Measurements from ENCODE around the gene PDSS2. TPM values are rescaled to one million over a fixed set of nuclear protein-coding genes. Genes with fewer than 3 reads are reported as not detected.
A peak's percentile ranks its signal among the peaks of the same experiment; 100 is the strongest.
"Not testable (repeated sequence)": the region's sequence is repeated elsewhere in the genome, so short reads cannot be mapped to it uniquely, and the experiment has no call there.

PDSS2 gene
- total RNA-seq, 6 experiments from 2014 or later, result 13.3 to 16.9 (median 14.6) TPM

DNA sequence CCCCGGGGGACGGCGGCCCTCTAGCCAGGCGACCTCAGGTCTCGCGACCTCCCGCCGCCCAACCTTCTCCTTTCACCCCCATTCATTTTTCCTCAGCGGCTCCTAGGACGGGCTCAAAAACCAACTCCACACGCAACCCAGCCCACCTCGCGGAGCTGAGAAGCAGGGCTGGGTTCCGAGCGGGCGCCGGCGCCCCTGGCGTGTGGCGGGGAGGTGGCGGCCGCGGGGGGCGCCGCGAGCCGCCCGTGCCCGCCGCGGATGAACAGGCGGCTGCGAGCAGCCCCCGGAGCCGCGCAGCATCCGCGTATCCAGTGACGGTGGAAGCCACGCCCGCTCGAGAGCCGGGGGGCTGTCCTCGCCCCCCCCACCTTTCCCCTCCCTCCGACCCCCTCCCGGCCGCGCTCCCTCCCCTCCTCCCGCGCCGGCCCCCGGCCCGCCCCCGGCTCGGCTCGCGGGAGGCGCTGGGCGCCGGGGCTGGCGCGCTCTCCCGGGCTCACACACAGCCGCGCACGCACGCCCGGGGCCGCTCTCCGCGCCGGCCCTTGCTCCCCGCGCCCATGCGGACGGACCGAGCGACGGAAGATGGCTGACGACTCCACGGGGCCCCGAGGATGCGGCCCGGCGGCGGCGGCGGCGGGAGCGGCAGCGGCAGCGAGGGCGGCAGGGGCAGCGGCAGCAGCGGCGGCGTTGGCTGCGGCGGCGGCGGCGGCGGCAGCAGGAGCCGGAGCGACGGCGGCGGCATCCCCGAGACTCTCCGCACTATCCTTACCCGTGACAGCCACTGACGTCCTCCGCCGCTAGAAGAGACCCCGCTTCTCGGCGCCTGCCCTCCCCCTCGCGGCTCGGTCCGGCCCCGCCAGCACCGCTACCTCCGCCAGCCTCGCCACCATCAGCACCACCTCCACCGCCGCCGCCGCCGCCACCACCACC is 30.5 kb upstream of the PDSS2 start, which contains the start of gene SOBP:
Gene SOBP (plus strand): TSS at position 482 of the 930 bp plus-strand sequence. CDS start 500 bp downstream, outside the sequence.
- TF ChIP-seq CTCF (IDR thresholded peaks at IDR 0.05), result no peak
- Mint-ChIP-seq H3K9me3 (no peaks in the 10 kb centered on the region), H3K4me1 (ENCODE audit: low read depth) (peaks cover 14% of the 10 kb centered on the region), H3K27ac (no peak within 1 kb of the TSS), H3K27me3 (ENCODE audit: insufficient read depth) (peaks cover 39% of the 10 kb centered on the region), H3K4me3 (peak within 1 kb of the TSS; percentile 88), H3K36me3 (ENCODE audit: low read depth) (no peaks in the 10 kb centered on the region)
- no peak for DNase-seq

GRCh38 chr6:107488875-107489635 is 29.7 kb upstream of the PDSS2 start:
- Mint-ChIP-seq H3K4me1 (ENCODE audit: low read depth) (peaks cover 14% of the 10 kb centered on the region), H3K9me3 (no peaks in the 10 kb centered on the region), H3K27me3 (ENCODE audit: insufficient read depth) (peaks cover 38% of the 10 kb centered on the region), H3K4me3 (peak overlapping the region; percentile 88), H3K27ac (no peak overlapping the region), H3K36me3 (ENCODE audit: low read depth) (no peaks in the 10 kb centered on the region)
- no peak for DNase-seq
- no peak for TF ChIP-seq CTCF (IDR thresholded peaks at IDR 0.05)

DNA sequence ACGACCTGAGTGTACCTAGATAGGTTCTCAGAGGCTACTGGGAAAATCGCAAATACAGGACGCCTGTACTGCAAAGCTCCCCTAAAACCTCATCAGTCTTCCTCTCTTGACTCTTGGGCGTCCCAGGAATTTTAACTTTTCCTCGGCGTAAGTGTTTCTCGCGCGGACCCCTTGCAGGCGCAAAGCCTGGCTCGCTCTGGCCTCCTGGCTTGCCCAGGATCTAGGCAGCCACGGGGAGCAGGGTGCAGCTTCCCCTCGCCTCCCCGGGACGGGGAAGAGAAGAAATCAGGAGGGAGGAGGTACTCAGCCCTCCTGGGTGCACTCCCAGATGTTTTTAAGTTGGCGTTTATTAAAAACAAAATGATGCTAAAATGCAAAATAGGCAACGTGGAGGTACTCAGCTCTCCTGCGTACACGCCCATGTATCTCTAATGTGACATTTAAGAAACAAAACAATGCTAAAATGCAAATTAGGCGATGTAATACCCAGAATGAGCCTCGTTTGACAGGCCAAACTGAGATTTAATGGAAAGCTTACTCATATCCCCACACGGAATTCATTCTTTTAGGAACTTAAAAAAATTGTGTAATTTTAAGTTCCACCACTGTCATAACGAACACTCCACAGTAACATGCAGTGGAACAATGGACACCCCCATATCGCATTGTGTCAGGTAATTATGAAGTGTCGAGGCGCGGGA is 29.0 kb upstream of the PDSS2 start:
- H3K27me3 Mint-ChIP-seq (ENCODE audit: insufficient read depth), result peaks cover 38% of the 10 kb centered on the region
- H3K9me3 Mint-ChIP-seq, result no peaks in the 10 kb centered on the region
- peaks cover 14% of the 10 kb centered on the region for H3K4me1 Mint-ChIP-seq (ENCODE audit: low read depth)
- no peak for TF ChIP-seq CTCF (IDR thresholded peaks at IDR 0.05)
- no peak for DNase-seq
- no peak overlapping the region for H3K27ac Mint-ChIP-seq
- H3K36me3 Mint-ChIP-seq (ENCODE audit: low read depth), result no peaks in the 10 kb centered on the region
- H3K4me3 Mint-ChIP-seq, result peak overlapping the region; percentile 88

GRCh38 chr6:107485157-107485556 is 25.8 kb upstream of the PDSS2 start:
- H3K27me3 Mint-ChIP-seq (ENCODE audit: insufficient read depth), result peaks cover 52% of the 10 kb centered on the region
- TF ChIP-seq CTCF (IDR thresholded peaks at IDR 0.05), result no peak
- no peaks in the 10 kb centered on the region for H3K9me3 Mint-ChIP-seq
- H3K27ac Mint-ChIP-seq, result no peak overlapping the region
- no peak for DNase-seq
- no peaks in the 10 kb centered on the region for H3K36me3 Mint-ChIP-seq (ENCODE audit: low read depth)
- peaks cover 9% of the 10 kb centered on the region for H3K4me1 Mint-ChIP-seq (ENCODE audit: low read depth)
- H3K4me3 Mint-ChIP-seq, result no peak overlapping the region

GRCh38 chr6:107479089-107479690 is 19.8 kb upstream of the PDSS2 start:
- Mint-ChIP-seq H3K4me1 (ENCODE audit: low read depth) (no peaks in the 10 kb centered on the region), H3K36me3 (ENCODE audit: low read depth) (no peaks in the 10 kb centered on the region), H3K9me3 (no peaks in the 10 kb centered on the region), H3K27ac (no peak overlapping the region), H3K27me3 (ENCODE audit: insufficient read depth) (peaks cover 45% of the 10 kb centered on the region), H3K4me3 (no peak overlapping the region)
- no peak for TF ChIP-seq CTCF (IDR thresholded peaks at IDR 0.05)
- no peak for DNase-seq

DNA sequence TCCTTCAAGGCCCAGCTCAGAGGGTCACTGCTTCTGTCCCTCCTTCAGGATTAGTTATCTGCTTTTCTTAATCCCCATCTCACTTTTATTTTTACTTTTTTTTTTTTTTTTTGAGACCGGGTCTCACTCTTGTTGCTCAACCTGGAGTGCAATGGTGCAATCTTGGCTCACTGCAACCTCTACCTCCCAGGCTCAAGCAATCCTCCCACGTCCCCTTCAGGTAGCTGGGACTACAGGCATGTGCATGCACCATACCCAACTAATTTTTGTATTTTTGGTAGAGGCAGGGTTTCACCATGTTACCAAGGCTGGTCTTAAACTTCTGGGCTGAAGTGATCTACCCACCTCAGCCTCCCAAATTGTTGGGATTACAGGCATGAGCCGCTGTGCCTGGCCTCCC is 16.5 kb upstream of the PDSS2 start:
- H3K27me3 Mint-ChIP-seq (ENCODE audit: insufficient read depth), result peaks cover 33% of the 10 kb centered on the region
- H3K36me3 Mint-ChIP-seq (ENCODE audit: low read depth); DNase-seq; H3K4me3 Mint-ChIP-seq; H3K9me3 Mint-ChIP-seq; H3K4me1 Mint-ChIP-seq (ENCODE audit: low read depth); H3K27ac Mint-ChIP-seq: not testable (repeated sequence)

DNA sequence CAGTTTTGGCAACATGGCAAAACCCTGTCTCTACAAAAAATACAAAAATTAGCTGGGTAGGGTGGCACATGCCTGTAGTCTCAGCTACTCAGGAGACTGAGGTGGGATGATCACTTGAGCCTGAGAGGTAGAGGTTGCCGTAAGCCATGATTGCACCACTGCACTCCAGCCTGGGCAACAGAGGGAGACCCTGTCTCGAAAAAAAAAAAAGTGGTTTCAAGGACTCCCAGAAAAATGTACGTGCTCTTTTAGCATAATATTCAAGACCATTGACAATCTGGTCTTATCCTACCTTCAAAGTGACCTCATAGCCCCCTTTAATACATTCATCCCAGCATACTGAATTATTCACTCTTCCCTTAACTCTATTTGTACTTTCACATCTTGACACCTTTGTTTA is 16.0 kb upstream of the PDSS2 start:
- not testable (repeated sequence) for H3K4me3 Mint-ChIP-seq; H3K4me1 Mint-ChIP-seq (ENCODE audit: low read depth); H3K9me3 Mint-ChIP-seq; H3K36me3 Mint-ChIP-seq (ENCODE audit: low read depth); H3K27ac Mint-ChIP-seq; DNase-seq
- H3K27me3 Mint-ChIP-seq (ENCODE audit: insufficient read depth), result peaks cover 28% of the 10 kb centered on the region

All from HFFc6 (cell line).